Measurements from ENCODE around the gene NDUFV2. TPM values are rescaled to one million over a fixed set of nuclear protein-coding genes. Genes with fewer than 3 reads are reported as not detected.
A peak's percentile ranks its signal among the peaks of the same experiment; 100 is the strongest.
"Not testable (repeated sequence)": the region's sequence is repeated elsewhere in the genome, so short reads cannot be mapped to it uniquely, and the experiment has no call there.

NDUFV2 gene
- total RNA-seq (2014; rRNA removed) = 149 and 156 TPM in 2 replicates
- 145 TPM for polyA plus RNA-seq (2012)

- DNase-seq (ENCODE audit: low read depth) = peak; percentile 95
Observed at GRCh38 chr18:9102508-9103375, at the start of gene NDUFV2. Gene NDUFV2 (plus strand): TSS chr18:9102699. CDS start chr18:9102744, 45 bp downstream.

- DNase-seq (ENCODE audit: low read depth) = no peak
Observed at GRCh38 chr18:9053814-9054213, 48.7 kb upstream of the NDUFV2 start.

GRCh38 chr18:9055185-9055584 lies 47.3 kb upstream of the NDUFV2 start:
- DNase-seq (ENCODE audit: low read depth) = peak; percentile 71

- DNase-seq (ENCODE audit: low read depth) = no peak
Observed at GRCh38 chr18:9055626-9056025, 46.9 kb upstream of the NDUFV2 start.

- peak; percentile 7 for DNase-seq (ENCODE audit: low read depth)
Observed at GRCh38 chr18:9057646-9058045, 44.9 kb upstream of the NDUFV2 start.

- DNase-seq (ENCODE audit: low read depth) = no peak
Observed at GRCh38 chr18:9058406-9058805, 44.1 kb upstream of the NDUFV2 start.

GRCh38 chr18:9062418-9062751 lies 40.1 kb upstream of the NDUFV2 start:
- no peak for DNase-seq (ENCODE audit: low read depth)

- peak; percentile 43 for DNase-seq (ENCODE audit: low read depth)
Observed at GRCh38 chr18:9065864-9066263, 36.6 kb upstream of the NDUFV2 start.

GRCh38 chr18:9066358-9066757 lies 36.1 kb upstream of the NDUFV2 start:
- DNase-seq (ENCODE audit: low read depth) = no peak

GRCh38 chr18:9066817-9067306 lies 35.6 kb upstream of the NDUFV2 start:
- DNase-seq (ENCODE audit: low read depth) = no peak

- no peak for DNase-seq (ENCODE audit: low read depth)
Observed at GRCh38 chr18:9067823-9068222, 34.7 kb upstream of the NDUFV2 start.

GRCh38 chr18:9068346-9068745 lies 34.2 kb upstream of the NDUFV2 start:
- no peak for DNase-seq (ENCODE audit: low read depth)

GRCh38 chr18:9069601-9070000 lies 32.9 kb upstream of the NDUFV2 start:
- DNase-seq (ENCODE audit: low read depth) = peak; percentile 49

- DNase-seq (ENCODE audit: low read depth) = no peak
Observed at GRCh38 chr18:9070212-9070611, 32.3 kb upstream of the NDUFV2 start.

GRCh38 chr18:9079818-9080528 lies 22.5 kb upstream of the NDUFV2 start:
- DNase-seq (ENCODE audit: low read depth) = no peak

GRCh38 chr18:9081940-9082339 lies 20.6 kb upstream of the NDUFV2 start:
- DNase-seq (ENCODE audit: low read depth) = no peak

- DNase-seq (ENCODE audit: low read depth) = no peak
Observed at GRCh38 chr18:9082711-9083510, 19.6 kb upstream of the NDUFV2 start.

GRCh38 chr18:9086015-9086414 lies 16.5 kb upstream of the NDUFV2 start:
- no peak for DNase-seq (ENCODE audit: low read depth)

GRCh38 chr18:9086624-9087023 lies 15.9 kb upstream of the NDUFV2 start:
- DNase-seq (ENCODE audit: low read depth) = no peak

GRCh38 chr18:9087144-9087543 lies 15.4 kb upstream of the NDUFV2 start:
- DNase-seq (ENCODE audit: low read depth) = no peak

GRCh38 chr18:9088252-9088651 lies 14.2 kb upstream of the NDUFV2 start:
- DNase-seq (ENCODE audit: low read depth) = no peak

- not testable (repeated sequence) for DNase-seq (ENCODE audit: low read depth)
Observed at GRCh38 chr18:9088727-9089126, 13.8 kb upstream of the NDUFV2 start.

All from LHCN-M2 (cell line).